ENCODE data around the gene UMOD. TPM values are rescaled to one million over a fixed set of nuclear protein-coding genes. Genes with fewer than 3 reads are reported as not detected.
A peak's percentile ranks its signal among the peaks of the same experiment; 100 is the strongest.

UMOD gene
- total RNA-seq, 2 experiments from 2014 or later: not detected

- CTCF ChIA-PET: interaction anchor here (0.6 to 0.7 kb wide), 3 partner anchors 22 to 1783 kb away, joined by 3 to 4 read pairs (median 3); no protein-coding TSS in a partner anchor
- ATAC-seq: no peak
- POLR2A ChIA-PET: no interaction called here
- intact Hi-C loops (cut with DNase I, micrococcal nuclease): loop anchor here in 1 of 2 experiments (10.0 kb wide), 1 partner anchor 783 kb away; no protein-coding TSS in a partner anchor
- Mint-ChIP-seq H3K27me3 (peaks cover 11% of the 10 kb centered on the region), H3K9me3 (ENCODE audit: low read depth) (no peaks in the 10 kb centered on the region), H3K4me1 (no peaks in the 10 kb centered on the region), H3K4me3 (no peak overlapping the region), H3K27ac (no peak overlapping the region), H3K36me3 (ENCODE audit: low read depth) (no peaks in the 10 kb centered on the region)
- no peak for DNase-seq
Measured at GRCh38 chr16:20387978-20388377, 35.5 kb upstream of the UMOD start.

- Mint-ChIP-seq H3K27ac (no peak overlapping the region), H3K9me3 (ENCODE audit: low read depth) (no peaks in the 10 kb centered on the region), H3K4me1 (no peaks in the 10 kb centered on the region), H3K27me3 (peaks cover 11% of the 10 kb centered on the region), H3K36me3 (ENCODE audit: low read depth) (no peaks in the 10 kb centered on the region), H3K4me3 (no peak overlapping the region)
- POLR2A ChIA-PET: no interaction called here
- ATAC-seq (no peak), DNase-seq (peak; percentile 77)
- intact Hi-C loops (cut with DNase I, micrococcal nuclease): loop anchor here (2.0 to 10.0 kb wide), 2 partner anchors 479 to 781 kb away; no protein-coding TSS in a partner anchor
- CTCF ChIA-PET: interaction anchor here (1.0 to 5.6 kb wide), 13 partner anchors 9 to 785 kb away, joined by 3 to 87 read pairs (median 5); no protein-coding TSS in a partner anchor
Measured at GRCh38 chr16:20385844-20386832, 33.6 kb upstream of the UMOD start.

GRCh38 chr16:20383106-20384029 is 30.9 kb upstream of the UMOD start:
- no peaks in the 10 kb centered on the region for H3K9me3 Mint-ChIP-seq (ENCODE audit: low read depth)
- H3K4me3 Mint-ChIP-seq: no peak overlapping the region
- CTCF ChIA-PET: interaction anchor here (0.6 to 5.6 kb wide), 11 partner anchors 12 to 696 kb away, joined by 3 to 87 read pairs (median 3); partner anchors contain the start of gene ACSM3
- H3K36me3 Mint-ChIP-seq (ENCODE audit: low read depth): no peaks in the 10 kb centered on the region
- no peaks in the 10 kb centered on the region for H3K4me1 Mint-ChIP-seq
- ATAC-seq: peak; percentile 84
- DNase-seq: peak; percentile 71
- intact Hi-C loops (cut with DNase I, micrococcal nuclease): loop anchor here (1.0 to 10.0 kb wide), 5 partner anchors 325 to 779 kb away; no protein-coding TSS in a partner anchor
- H3K27me3 Mint-ChIP-seq: peaks cover 13% of the 10 kb centered on the region
- no peak overlapping the region for H3K27ac Mint-ChIP-seq
- POLR2A ChIA-PET: no interaction called here

GRCh38 chr16:20382202-20382948 is 29.9 kb upstream of the UMOD start:
- no peak overlapping the region for H3K27ac Mint-ChIP-seq
- no peak for ATAC-seq
- no peaks in the 10 kb centered on the region for H3K4me1 Mint-ChIP-seq
- ChIA-PET CTCF (interaction anchor here (0.9 to 5.6 kb wide), 4 partner anchors 57 to 473 kb away, joined by 3 to 87 read pairs (median 12); no protein-coding TSS in a partner anchor), POLR2A (no interaction called here)
- no peak overlapping the region for H3K4me3 Mint-ChIP-seq
- intact Hi-C loops (cut with DNase I, micrococcal nuclease): loop anchor here in 1 of 2 experiments (2.0 to 10.0 kb wide), 3 partner anchors 326 to 778 kb away; no protein-coding TSS in a partner anchor
- peaks cover 11% of the 10 kb centered on the region for H3K27me3 Mint-ChIP-seq
- no peaks in the 10 kb centered on the region for H3K9me3 Mint-ChIP-seq (ENCODE audit: low read depth)
- H3K36me3 Mint-ChIP-seq (ENCODE audit: low read depth): no peaks in the 10 kb centered on the region
- DNase-seq: no peak

- Mint-ChIP-seq H3K4me1 (no peaks in the 10 kb centered on the region), H3K9me3 (ENCODE audit: low read depth) (no peaks in the 10 kb centered on the region), H3K27me3 (peaks cover 5% of the 10 kb centered on the region), H3K27ac (no peak overlapping the region), H3K4me3 (no peak overlapping the region), H3K36me3 (ENCODE audit: low read depth) (no peaks in the 10 kb centered on the region)
- CTCF ChIA-PET: interaction anchor here (0.8 to 1.8 kb wide), 3 partner anchors 397 to 784 kb away, joined by 3 to 8 read pairs (median 4); no protein-coding TSS in a partner anchor
- intact Hi-C loops (cut with DNase I, micrococcal nuclease): loop anchor here in 1 of 2 experiments (10.0 kb wide), 1 partner anchor 776 kb away; no protein-coding TSS in a partner anchor
- ATAC-seq: no peak
- DNase-seq: no peak
- POLR2A ChIA-PET: no interaction called here
Measured at GRCh38 chr16:20380782-20381181, 28.3 kb upstream of the UMOD start.

- CTCF ChIA-PET: interaction anchor here (3.3 kb wide), 1 partner anchor 8 kb away, joined by 21 read pairs; no protein-coding TSS in a partner anchor
- POLR2A ChIA-PET: no interaction called here
- Mint-ChIP-seq H3K27ac (no peak overlapping the region), H3K4me1 (no peaks in the 10 kb centered on the region), H3K27me3 (peaks cover 12% of the 10 kb centered on the region), H3K4me3 (no peak overlapping the region), H3K9me3 (ENCODE audit: low read depth) (no peaks in the 10 kb centered on the region), H3K36me3 (ENCODE audit: low read depth) (no peaks in the 10 kb centered on the region)
- intact Hi-C loops (cut with DNase I, micrococcal nuclease): no loop called here
- DNase-seq (no peak), ATAC-seq (no peak)
Measured at GRCh38 chr16:20377181-20377580, 24.7 kb upstream of the UMOD start.

- Mint-ChIP-seq H3K4me3 (no peak overlapping the region), H3K36me3 (ENCODE audit: low read depth) (no peaks in the 10 kb centered on the region), H3K27me3 (peaks cover 21% of the 10 kb centered on the region), H3K9me3 (ENCODE audit: low read depth) (no peaks in the 10 kb centered on the region), H3K4me1 (no peaks in the 10 kb centered on the region), H3K27ac (no peak overlapping the region)
- DNase-seq: no peak
- no peak for ATAC-seq
- intact Hi-C loops (cut with DNase I, micrococcal nuclease): no loop called here
- ChIA-PET POLR2A (no interaction called here), CTCF (no interaction called here)
Measured at GRCh38 chr16:20372701-20373100, 20.2 kb upstream of the UMOD start.

- Mint-ChIP-seq H3K4me1 (no peaks in the 10 kb centered on the region), H3K36me3 (ENCODE audit: low read depth) (no peaks in the 10 kb centered on the region), H3K9me3 (ENCODE audit: low read depth) (no peaks in the 10 kb centered on the region), H3K4me3 (no peak overlapping the region), H3K27ac (no peak overlapping the region), H3K27me3 (peaks cover 25% of the 10 kb centered on the region)
- DNase-seq: no peak
- CTCF ChIA-PET: interaction anchor here (0.9 kb wide), 1 partner anchor 462 kb away, joined by 4 read pairs; no protein-coding TSS in a partner anchor
- POLR2A ChIA-PET: no interaction called here
- intact Hi-C loops (cut with DNase I, micrococcal nuclease): no loop called here
- ATAC-seq: no peak
Measured at GRCh38 chr16:20369452-20370054, 17.0 kb upstream of the UMOD start.

GRCh38 chr16:20364051-20364450 is 11.5 kb upstream of the UMOD start:
- ChIA-PET CTCF (interaction anchor here (0.6 kb wide), 1 partner anchor 1824 kb away, joined by 3 read pairs; no protein-coding TSS in a partner anchor), POLR2A (no interaction called here)
- DNase-seq (no peak), ATAC-seq (no peak)
- Mint-ChIP-seq H3K9me3 (ENCODE audit: low read depth) (no peaks in the 10 kb centered on the region), H3K27ac (no peak overlapping the region), H3K36me3 (ENCODE audit: low read depth) (no peaks in the 10 kb centered on the region), H3K27me3 (peaks cover 19% of the 10 kb centered on the region), H3K4me3 (no peak overlapping the region), H3K4me1 (no peaks in the 10 kb centered on the region)
- intact Hi-C loops (cut with DNase I, micrococcal nuclease): no loop called here

GRCh38 chr16:20363191-20363590 is 10.7 kb upstream of the UMOD start:
- no peak overlapping the region for H3K4me3 Mint-ChIP-seq
- no peak for ATAC-seq
- intact Hi-C loops (cut with DNase I, micrococcal nuclease): no loop called here
- H3K27ac Mint-ChIP-seq: no peak overlapping the region
- no peak for DNase-seq
- ChIA-PET CTCF (interaction anchor here (0.5 to 2.1 kb wide), 3 partner anchors 22 to 1213 kb away, joined by 4 to 6 read pairs (median 4); no protein-coding TSS in a partner anchor), POLR2A (no interaction called here)
- no peaks in the 10 kb centered on the region for H3K4me1 Mint-ChIP-seq
- no peaks in the 10 kb centered on the region for H3K9me3 Mint-ChIP-seq (ENCODE audit: low read depth)
- no peaks in the 10 kb centered on the region for H3K36me3 Mint-ChIP-seq (ENCODE audit: low read depth)
- H3K27me3 Mint-ChIP-seq: peaks cover 17% of the 10 kb centered on the region
